GM21447 (cell line): ENCODE measurements around the gene ALOX12.

Experiments used
- ATAC-seq: cut with Tn5 transposase; IDR thresholded peaks from one replicate; pipeline ENCODE4 v1.9.1; 2021; ENCODE audit not compliant: unreplicated experiment

Gene ALOX12

DNA sequence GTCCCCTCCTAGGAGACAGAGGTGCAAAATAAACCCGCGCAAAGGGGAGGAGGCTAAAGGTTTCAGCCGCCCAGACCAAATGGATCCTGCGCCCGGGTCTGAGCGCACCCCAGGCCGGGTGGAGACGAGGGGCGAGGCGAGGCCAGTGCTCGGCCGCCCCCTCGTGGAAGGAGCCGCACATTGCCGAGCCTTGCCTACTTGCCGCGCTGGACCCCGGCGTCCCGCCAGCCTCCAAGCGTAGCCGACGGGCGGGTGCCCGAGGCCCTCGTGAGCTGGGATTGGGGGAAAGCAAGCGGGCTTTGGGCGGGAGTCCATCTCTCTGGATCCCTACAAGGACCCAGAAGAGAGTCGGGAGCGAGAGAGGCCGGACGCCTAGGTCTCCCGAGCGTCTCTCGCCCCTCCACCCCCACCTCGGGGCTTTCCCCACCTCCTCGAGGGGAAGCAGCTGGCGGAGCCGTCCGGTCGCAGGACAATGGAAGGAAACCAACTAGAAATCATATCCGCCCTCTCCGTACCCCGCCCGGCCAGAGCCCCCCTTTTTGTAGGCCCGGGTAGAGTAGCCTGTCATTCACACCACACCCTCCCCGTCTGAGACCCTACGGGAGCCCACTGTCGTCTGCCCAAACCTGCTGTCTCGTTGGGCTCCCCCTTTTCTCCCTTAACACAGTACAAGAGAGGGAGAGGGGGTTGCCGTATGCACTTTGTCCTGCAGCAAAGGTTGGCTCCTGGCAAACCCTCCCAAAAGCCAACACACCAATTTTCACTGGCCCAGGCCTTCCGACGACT is 26.3 kb downstream of the ALOX12 start:
- no peak for ATAC-seq

DNA sequence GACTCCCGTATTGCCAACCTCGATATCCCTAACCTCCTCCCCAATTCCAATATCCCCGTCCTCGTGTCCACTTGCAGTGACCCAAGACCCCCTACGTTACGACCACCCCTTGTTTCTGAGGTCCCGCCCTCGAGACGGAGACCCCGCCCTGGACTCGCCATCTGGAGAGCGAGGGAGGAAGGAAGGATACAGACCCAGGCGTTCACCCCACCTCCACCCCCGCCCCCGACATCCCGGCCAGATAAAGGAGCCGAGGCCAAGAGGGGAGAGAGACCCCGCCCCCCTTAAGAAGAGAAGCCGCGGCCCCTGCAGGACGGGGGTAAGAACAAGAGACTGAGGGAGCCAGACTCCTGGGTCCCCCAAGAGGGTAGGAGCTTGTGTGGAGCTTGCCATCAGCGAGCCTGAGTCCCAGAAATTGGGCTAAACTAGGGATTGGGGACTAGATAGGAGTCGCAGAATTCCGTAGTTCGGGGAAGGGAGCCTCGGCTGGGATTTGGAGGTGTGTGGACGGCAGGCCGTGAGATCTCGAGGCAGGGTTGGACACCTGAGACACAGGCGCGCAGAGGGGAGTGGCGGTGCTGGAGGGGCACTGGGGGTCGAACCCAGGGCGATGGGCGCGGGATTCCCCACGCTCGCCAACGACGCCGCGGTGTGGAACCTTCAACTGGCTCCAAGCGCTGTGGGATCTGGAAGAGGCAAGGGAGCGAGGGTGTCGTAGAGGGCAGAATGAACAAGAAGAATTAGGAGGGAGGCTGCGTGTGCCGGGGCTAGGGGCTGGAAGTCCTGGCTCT is 27.1 kb downstream of the ALOX12 start, which contains the start of gene BCL6B:
TSS of gene BCL6B (plus strand) at position 270 of the 791 bp plus-strand sequence. CDS start 622 bp downstream, outside the sequence.
- ATAC-seq = no peak

DNA sequence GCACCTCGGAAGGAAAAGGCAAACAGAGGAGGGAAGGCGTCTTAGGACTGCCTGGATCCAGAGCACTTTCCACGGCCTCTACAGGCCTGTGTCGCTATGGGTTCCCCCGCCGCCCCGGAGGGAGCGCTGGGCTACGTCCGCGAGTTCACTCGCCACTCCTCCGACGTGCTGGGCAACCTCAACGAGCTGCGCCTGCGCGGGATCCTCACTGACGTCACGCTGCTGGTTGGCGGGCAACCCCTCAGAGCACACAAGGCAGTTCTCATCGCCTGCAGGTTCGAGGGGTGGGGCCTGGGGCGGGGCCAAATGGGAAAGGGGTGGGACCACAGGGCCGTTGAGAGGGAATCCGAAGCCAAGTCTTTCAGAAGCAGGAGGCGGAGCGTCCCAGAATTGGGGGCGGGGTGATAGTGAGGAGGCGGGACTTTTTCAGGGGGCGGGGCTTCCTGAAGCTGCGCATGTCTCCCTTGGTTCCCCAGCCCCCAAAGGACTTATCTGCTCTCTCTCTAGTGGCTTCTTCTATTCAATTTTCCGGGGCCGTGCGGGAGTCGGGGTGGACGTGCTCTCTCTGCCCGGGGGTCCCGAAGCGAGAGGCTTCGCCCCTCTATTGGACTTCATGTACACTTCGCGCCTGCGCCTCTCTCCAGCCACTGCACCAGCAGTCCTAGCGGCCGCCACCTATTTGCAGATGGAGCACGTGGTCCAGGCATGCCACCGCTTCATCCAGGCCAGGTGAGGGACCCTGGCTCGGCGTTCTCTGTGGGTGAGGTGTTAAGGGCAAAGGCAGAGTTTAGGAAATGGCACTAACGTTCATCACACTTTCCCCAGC is 27.9 kb downstream of the ALOX12 start:
- ATAC-seq = no peak

DNA sequence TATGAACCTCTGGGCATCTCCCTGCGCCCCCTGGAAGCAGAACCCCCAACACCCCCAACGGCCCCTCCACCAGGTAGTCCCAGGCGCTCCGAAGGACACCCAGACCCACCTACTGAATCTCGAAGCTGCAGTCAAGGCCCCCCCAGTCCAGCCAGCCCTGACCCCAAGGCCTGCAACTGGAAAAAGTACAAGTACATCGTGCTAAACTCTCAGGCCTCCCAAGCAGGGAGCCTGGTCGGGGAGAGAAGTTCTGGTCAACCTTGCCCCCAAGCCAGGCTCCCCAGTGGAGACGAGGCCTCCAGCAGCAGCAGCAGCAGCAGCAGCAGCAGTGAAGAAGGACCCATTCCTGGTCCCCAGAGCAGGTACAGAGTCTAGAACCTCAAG is 28.5 kb downstream of the ALOX12 start:
- no peak for ATAC-seq

DNA sequence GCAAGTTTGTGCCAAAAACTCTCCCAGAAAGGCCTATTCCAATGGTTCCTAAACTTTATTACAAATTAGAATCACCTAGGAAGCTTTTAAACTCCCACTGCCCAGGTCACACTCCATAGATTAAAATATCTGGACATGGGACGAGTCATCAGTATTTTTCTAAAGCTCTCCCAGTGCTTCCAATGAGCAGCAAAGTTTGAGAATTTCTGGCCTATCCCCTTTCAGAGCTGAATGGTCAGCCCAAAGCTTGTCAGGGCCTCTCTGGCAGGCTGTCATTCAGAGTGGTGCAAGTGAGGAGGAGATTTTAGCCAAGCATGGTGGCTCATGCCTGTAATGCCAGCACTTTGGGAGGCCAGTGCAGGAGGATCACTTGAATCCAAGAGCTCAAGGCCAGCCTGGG is 29.4 kb downstream of the ALOX12 start:
- ATAC-seq = no peak

DNA sequence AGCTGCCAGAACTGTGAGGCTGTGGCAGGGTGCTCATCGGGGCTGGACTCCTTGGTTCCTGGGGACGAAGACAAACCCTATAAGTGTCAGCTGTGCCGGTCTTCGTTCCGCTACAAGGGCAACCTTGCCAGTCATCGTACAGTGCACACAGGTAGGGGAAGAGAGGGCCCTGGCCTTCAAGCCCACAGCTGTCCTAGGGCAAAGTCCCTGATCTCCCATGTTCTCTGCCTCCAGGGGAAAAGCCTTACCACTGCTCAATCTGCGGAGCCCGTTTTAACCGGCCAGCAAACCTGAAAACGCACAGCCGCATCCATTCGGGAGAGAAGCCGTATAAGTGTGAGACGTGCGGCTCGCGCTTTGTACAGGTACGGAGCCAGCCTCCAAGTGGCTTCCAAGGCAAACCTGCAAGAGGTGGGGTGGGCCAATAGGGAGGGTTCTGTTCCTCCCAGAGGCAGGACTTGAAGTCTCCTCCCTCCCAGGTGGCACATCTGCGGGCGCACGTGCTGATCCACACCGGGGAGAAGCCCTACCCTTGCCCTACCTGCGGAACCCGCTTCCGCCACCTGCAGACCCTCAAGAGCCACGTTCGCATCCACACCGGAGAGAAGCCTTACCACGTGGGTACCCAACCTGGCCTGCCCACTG is 30.7 kb downstream of the ALOX12 start:
- no peak for ATAC-seq

DNA sequence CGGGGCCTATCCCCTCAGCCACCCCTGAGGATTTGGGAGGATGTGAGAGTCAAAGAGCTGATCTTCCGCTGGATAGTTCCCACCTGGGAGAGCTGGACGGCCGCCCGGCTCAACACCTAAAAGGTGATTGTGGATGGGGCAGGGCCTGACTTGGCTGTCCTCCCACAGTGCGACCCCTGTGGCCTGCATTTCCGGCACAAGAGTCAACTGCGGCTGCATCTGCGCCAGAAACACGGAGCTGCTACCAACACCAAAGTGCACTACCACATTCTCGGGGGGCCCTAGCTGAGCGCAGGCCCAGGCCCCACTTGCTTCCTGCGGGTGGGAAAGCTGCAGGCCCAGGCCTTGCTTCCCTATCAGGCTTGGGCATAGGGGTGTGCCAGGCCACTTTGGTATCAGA is 31.5 kb downstream of the ALOX12 start:
- no peak for ATAC-seq

DNA sequence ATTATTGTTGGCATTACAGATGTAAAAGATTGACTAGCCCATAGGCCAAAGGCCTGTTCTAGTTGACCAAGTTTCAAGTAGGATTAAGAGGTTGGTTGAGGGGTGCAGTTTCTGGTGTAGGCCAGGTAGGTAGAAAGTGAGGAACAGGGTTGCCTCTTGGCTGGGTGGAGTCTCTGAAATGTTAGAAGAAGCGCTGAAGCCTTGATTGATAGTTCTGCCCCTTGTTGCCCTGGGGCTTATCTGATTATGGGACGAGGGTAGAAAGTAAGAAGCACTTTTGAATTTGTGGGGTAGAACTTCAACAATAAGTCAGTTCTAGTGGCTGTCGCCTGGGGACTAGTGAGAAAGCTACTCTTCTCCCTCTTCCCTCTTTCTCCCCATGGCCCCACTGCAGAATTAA is 33.2 kb downstream of the ALOX12 start:
- no peak for ATAC-seq

DNA sequence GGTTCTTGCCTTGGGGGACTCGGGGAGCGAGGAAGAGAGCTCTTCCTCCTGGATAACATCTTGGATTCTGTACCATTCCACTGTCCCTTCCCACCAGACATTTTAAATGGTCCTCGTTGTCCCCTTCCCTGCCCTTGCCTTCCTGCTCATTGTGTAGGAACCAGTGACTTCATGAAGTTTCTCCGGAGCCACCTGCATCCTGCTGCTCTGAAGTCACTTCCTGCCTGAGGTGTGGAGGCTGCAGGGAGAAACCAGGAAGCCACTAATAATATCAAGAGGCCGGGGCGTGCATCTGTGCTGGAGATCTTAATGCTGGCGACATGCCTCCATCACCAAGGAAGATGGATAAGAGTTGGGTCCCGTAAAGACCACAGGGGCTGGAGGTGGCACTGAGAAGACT is 33.8 kb downstream of the ALOX12 start:
- no peak for ATAC-seq

DNA sequence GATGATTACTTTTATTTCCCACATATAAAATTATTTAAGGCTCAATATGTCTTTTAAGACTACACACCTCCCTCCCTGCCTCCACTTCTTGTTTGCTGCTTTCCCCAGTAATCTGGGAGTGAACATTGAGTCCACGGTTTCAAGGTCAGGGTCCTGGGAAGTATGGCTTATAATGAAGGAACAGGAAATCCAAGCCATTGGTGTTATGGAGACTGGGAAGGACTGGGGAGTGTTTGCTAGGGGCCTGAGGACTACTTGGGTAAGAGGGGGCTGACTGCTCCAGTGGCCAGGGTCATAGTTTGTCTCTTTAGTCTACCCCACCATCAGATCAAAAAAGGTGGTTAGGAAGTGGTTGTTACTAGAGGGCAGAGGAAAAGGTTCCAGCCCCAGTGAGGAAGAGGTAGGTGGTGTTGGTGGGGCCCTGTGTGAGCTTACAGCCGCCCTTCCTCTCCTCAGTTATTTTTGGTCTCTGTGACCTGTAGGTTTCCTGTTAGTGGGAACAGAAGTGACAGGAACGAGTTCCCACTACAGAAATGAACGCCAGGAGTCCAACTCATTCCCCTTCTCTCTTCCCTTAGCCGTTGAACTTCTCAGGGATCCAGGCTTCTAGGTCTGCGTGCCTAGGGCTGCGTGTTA is 39.2 kb downstream of the ALOX12 start:
- peak; percentile 15 for ATAC-seq

DNA sequence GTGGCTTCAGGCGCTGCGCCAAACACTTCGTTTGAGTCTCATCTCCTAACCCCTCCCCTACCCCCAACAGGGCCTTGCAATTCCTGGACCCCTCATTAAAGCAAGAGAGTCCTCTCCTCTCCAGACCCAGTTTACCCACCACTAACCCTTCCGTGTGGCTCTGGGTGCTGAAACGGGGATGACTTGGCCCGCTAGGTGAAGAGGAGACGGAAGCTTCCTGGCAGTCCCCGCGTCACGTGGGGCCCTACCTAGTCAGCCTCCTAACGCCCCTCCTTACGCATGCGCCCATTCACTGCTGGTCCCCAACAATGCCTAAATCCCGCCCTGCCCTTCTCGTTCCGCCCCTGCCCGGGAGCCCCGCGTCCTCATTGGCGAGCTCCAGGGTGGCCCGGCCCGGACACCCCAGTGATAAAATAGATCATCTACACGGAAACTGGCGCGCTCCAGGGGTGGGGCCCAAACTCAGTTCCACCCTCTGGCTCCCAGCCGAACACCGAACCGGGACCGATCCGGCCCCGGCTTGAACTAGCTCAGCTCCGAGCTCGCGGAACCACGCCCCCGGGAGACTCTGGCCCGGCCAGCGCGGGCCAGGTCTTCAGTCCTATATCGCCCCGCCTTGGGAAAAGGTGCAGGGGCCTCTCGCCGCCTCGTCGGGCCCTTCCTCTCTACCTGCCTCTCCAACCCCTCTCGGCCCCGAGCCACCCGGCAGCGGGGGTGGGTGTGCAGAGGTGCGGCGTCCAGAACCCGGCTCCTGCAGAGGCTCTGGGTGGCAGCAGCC is 39.9 kb downstream of the ALOX12 start, which contains the start of gene SLC16A13:
TSS of gene SLC16A13 (plus strand) at position 425 of the 778 bp plus-strand sequence. CDS start 368 bp downstream, outside the sequence.
- ATAC-seq = peak; percentile 87

DNA sequence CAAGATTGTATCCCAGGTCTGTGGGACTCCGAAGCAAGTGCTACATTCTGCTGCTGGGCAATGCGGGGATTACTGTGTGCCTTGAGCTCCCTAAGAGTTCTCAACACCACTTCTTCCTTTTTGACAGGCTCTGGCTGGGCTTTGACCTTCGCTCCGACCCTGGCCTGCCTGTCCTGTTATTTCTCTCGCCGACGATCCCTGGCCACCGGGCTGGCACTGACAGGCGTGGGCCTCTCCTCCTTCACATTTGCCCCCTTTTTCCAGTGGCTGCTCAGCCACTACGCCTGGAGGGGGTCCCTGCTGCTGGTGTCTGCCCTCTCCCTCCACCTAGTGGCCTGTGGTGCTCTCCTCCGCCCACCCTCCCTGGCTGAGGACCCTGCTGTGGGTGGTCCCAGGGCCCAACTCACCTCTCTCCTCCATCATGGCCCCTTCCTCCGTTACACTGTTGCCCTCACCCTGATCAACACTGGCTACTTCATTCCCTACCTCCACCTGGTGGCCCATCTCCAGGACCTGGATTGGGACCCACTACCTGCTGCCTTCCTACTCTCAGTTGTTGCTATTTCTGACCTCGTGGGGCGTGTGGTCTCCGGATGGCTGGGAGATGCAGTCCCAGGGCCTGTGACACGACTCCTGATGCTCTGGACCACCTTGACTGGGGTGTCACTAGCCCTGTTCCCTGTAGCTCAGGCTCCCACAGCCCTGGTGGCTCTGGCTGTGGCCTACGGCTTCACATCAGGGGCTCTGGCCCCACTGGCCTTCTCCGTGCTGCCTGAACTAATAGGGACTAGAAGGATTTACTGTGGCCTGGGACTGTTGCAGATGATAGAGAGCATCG is 42.4 kb downstream of the ALOX12 start:
- no peak for ATAC-seq

DNA sequence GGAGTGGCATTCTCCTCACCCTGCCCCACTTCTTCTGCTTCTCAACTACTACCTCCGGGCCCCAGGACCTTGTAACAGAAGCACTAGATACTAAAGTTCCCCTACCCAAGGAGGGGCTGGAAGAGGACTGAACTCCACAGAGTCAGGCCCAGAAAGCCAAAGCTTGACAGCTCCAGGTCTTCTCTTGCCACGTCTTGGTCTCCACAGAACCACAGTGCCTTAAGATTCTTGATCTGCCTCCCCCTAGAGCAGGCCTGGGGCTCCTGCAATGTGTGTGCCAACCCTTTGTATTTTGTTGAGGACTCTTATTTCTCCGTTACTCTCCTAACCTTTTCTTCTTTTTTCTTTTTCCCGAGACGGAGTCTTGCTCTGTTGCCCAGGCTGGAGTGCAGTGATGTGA is 44.0 kb downstream of the ALOX12 start:
- ATAC-seq = no peak

DNA sequence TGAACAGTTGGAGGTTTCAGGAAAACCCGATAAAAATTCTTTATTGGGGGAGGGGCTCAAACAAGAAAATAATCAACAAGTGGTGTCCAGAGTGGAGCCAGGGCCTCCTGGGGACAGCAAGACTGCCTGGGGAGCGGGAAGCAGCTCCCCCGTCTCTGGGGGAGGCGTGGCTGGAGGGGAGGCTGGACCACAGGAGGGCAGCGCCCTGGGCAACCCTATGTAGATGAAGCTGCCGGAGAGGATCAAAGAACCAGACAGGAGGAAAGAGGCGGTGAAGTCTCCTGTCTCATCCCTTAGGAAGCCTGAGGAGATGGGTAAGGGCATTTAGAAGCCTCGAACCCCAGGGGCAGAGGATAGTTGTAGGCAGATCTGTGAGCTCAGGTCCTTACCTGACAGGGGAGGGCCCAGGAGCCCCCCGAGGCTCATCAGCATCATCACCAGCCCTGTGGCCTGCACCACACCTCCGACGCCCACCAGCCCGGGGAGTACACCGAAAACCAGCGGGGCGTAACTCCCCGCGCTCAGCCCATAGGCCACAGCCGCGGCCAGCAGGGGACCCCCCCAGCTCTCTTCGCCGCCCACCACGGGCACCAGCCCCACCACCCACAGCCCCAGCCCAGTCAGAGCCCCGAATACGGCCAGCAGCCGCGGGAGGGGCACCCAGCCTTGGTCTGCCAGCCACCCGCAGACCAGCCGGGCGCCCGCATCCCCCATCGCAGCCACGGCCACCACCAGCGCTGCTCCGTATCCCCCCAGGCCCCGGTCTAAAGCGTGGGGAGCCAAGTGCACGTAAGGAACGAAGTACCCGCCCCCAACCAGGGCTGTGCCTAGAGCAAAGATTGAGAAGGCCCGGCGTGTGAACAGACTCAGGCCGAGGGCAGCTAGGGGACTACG is 46.0 kb downstream of the ALOX12 start:
- ATAC-seq = no peak

DNA sequence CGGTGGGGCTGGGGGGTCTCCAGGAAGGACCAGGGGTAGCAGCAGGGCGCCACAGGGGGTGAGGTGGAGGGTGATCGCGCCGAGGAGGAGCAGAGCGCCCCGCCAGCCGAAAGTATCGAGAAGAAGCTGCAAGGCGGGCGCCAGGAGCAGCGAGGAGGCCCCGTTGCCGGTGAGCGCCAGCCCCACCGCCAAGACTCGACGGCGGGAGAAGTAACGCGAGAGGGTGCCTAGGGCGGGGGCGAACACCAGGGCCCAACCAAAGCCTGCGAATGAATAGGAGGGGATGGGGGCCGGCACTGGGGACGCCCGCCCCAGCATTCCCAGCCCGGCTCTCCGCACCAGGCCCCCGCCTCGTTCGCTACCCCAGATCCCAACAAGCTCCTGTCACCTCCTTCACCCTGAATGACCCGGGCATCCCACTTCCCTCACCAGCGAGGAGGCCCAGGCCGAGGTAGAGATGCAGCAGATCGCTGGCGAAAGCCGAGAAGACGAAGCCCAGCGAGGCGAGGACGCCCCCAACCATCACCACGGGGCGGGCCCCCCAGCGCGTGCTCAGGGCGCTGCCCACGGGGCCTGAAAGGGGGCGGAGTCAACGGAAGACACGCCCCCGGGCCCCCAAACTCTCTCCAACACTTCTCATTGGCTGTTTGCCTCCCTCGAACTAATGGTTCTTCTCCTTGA is 46.8 kb downstream of the ALOX12 start:
- no peak for ATAC-seq

DNA sequence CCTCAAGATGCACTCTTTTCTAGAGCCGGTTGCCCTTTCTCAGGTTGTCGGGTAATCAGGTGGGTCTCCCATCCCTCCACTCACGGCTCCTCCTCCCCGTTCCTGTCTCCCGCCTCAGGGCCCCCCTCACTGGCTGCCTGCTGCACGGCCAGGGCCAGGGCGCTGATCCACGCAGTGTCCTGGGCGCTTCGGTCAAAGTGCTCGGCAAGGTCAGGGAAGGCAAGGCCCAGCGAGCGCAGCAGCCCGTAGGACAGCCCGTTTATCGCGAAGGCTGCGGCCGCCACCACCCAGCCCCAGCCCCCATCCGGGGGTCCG is 47.3 kb downstream of the ALOX12 start:
- no peak for ATAC-seq

DNA sequence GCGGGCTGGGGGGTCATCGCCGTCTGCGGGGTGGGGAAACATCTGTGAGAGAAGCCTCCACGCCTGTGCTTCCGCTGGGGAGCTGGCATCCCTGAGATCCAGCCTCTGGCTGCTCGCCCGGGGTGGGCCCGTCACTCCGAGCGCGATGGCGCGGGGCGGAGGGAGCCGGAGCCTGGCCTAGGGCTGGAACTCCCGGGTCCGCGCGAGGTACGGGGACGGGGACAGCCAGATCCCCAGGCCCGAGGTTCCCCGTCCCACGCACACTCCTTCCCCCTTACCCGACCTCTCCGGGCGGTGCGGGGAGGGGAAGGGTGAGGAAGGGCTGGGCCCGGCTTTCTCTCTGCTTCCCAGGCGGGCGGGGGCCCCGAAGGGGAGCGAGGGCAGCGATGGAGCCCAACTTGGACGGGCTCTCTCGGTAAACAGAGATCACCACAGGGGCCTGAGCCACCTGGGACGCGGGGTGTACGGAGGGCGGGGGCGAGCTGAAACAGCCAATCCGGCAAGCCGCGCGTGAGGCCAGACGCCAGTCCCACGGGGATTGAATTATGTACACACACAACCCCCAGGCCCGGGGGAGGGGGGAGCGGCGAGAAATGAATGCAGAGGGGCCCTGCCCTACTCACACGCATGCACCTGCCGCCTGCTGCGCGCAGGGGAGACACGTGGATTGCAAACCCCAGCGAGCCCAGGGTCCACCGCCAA is 47.8 kb downstream of the ALOX12 start, which contains the start of gene SLC16A11:
TSS of gene SLC16A11 (minus strand) at position 596 of the 702 bp plus-strand sequence. CDS start at position 17, 579 bp downstream.
- ATAC-seq = no peak
